Mesenchymal stem cell (in vitro differentiated cells and primary cell): ENCODE results near the gene EDA.

Source experiments
- DNase-seq: peaks from one replicate; pipeline ENCODE4 v3.0.0-alpha.2; 2013
- H2AFZ ChIP-seq: one replicate; pipeline ENCODE4 v1.6.1; 2013; ENCODE audit warnings: low read depth, mild to moderate bottlenecking, control low read depth, inconsistent platforms, low read length, moderate library complexity
- H2AK5ac ChIP-seq: 2 replicates; pipeline ENCODE4 v1.6.1; 2013; ENCODE audit warnings: low read length, moderate library complexity, mild to moderate bottlenecking, inconsistent platforms; ENCODE audit not compliant: severe bottlenecking
- H2BK120ac ChIP-seq: one replicate; pipeline ENCODE4 v1.6.1; 2013; ENCODE audit warnings: low read depth, mild to moderate bottlenecking, inconsistent platforms, low read length, moderate library complexity
- H2BK12ac ChIP-seq, 2 experiments: one replicate each; pipeline ENCODE4 v1.6.1; 2013; ENCODE audit warnings: inconsistent platforms in 2 of 2, low read length in 2 of 2, mild to moderate bottlenecking in 2 of 2, moderate library complexity in 2 of 2, control low read depth in 1 of 2
- H2BK15ac ChIP-seq: one replicate; pipeline ENCODE4 v1.6.1; 2013; ENCODE audit warnings: mild to moderate bottlenecking, low read depth, inconsistent platforms; ENCODE audit not compliant: poor library complexity, severe bottlenecking
- H2BK5ac ChIP-seq: 2 replicates; pipeline ENCODE4 v1.6.1; 2013; ENCODE audit warnings: low read depth, mild to moderate bottlenecking, low read length, control low read depth, inconsistent platforms; ENCODE audit not compliant: poor library complexity, severe bottlenecking
- H3K14ac ChIP-seq, 2 experiments: one replicate each; pipeline ENCODE4 v1.6.1; 2013; ENCODE audit warnings: inconsistent platforms in 2 of 2, low read length in 2 of 2, control low read depth in 1 of 2, mild to moderate bottlenecking in 1 of 2, moderate library complexity in 1 of 2
- H3K18ac ChIP-seq, 2 experiments: one replicate each; pipeline ENCODE4 v1.6.1; 2013; ENCODE audit warnings: inconsistent platforms in 2 of 2, low read length in 2 of 2, control low read depth in 1 of 2, low read depth in 1 of 2, mild to moderate bottlenecking in 1 of 2
- H3K23ac ChIP-seq, 2 experiments: one replicate each; pipeline ENCODE4 v1.6.1; 2013; ENCODE audit warnings: inconsistent platforms in 2 of 2, low read length in 2 of 2, mild to moderate bottlenecking in 2 of 2, moderate library complexity in 2 of 2, control low read depth in 1 of 2
- H3K27ac ChIP-seq: 2 replicates; pipeline ENCODE4 v1.5.1; 2013; ENCODE audit warnings: mild to moderate bottlenecking, moderate library complexity, low read length, control low read depth, inconsistent platforms; ENCODE audit not compliant: poor library complexity, severe bottlenecking
- H3K27me3 ChIP-seq, 2 experiments: 2 replicates each; pipeline versions ENCODE4 v1.6.1 to v1.7.0; 2013; ENCODE audit warnings: low read length in 2 of 2, mild to moderate bottlenecking in 2 of 2, moderate library complexity in 2 of 2, control low read depth in 1 of 2, inconsistent platforms in 1 of 2; ENCODE audit not compliant: control insufficient read depth in 1 of 2, insufficient read depth in 1 of 2
- H3K36me3 ChIP-seq, 2 experiments: 2 replicates each; pipeline versions ENCODE4 v1.6.1 to v1.7.0; 2013; ENCODE audit warnings: low read length in 2 of 2, control low read depth in 1 of 2, inconsistent platforms in 1 of 2, low read depth in 1 of 2, mild to moderate bottlenecking in 1 of 2; ENCODE audit not compliant: insufficient read depth in 2 of 2, control insufficient read depth in 1 of 2
- H3K4ac ChIP-seq, 2 experiments: one replicate each; pipeline ENCODE4 v1.6.1; 2013; ENCODE audit warnings: inconsistent platforms in 2 of 2, low read length in 2 of 2, mild to moderate bottlenecking in 2 of 2, moderate library complexity in 2 of 2, control low read depth in 1 of 2, low read depth in 1 of 2
- H3K4me1 ChIP-seq: 2 replicates; pipeline ENCODE4 v1.6.1; 2013; ENCODE audit warnings: low read depth, low read length, control low read depth; ENCODE audit not compliant: control insufficient read depth, insufficient read depth
- H3K4me2 ChIP-seq: 2 replicates; pipeline ENCODE4 v1.6.1; 2013; ENCODE audit warnings: low read length, mild to moderate bottlenecking, inconsistent platforms; ENCODE audit not compliant: poor library complexity, severe bottlenecking
- H3K4me3 ChIP-seq, 2 experiments: 2 replicates each; pipeline versions ENCODE4 v1.5.1 to v1.7.0; 2013; ENCODE audit warnings: low read length in 2 of 2, mild to moderate bottlenecking in 2 of 2, control low read depth in 1 of 2, low read depth in 1 of 2; ENCODE audit not compliant: insufficient read depth in 1 of 2
- H3K79me1 ChIP-seq: replicated peaks from 2 replicates; pipeline ENCODE4 v1.6.1; 2013; ENCODE audit warnings: mild to moderate bottlenecking, control low read depth, low read length, inconsistent platforms; ENCODE audit not compliant: poor library complexity, severe bottlenecking
- H3K9ac ChIP-seq: 2 replicates; pipeline ENCODE4 v1.7.0; 2013; ENCODE audit warnings: mild to moderate bottlenecking, low read length, moderate library complexity
- H3K9me3 ChIP-seq: 2 replicates; pipeline ENCODE4 v1.7.0; 2013; ENCODE audit warnings: mild to moderate bottlenecking, low read length; ENCODE audit not compliant: control insufficient read depth
- H4K8ac ChIP-seq: one replicate; pipeline ENCODE4 v1.6.1; 2013; ENCODE audit warnings: inconsistent platforms, mild to moderate bottlenecking, low read length, moderate library complexity
- H4K91ac ChIP-seq: one replicate; pipeline ENCODE4 v1.6.1; 2013; ENCODE audit warnings: mild to moderate bottlenecking, low read length, inconsistent platforms
- WGBS: methylation state at CpG from one replicate; pipeline ENCODE4 v1.1.7; 2013; ENCODE audit warnings: mixed read lengths; 5-methylcytosine and 5-hydroxymethylcytosine counted together

Gene EDA

GRCh38 chrX:69900491-69900890 is 284.6 kb downstream of the EDA start:
- WGBS = no CpG with 5 or more reads among the region's 1 CpG
- no peak overlapping the region for H2BK12ac ChIP-seq

GRCh38 chrX:69906447-69906846 is 290.5 kb downstream of the EDA start:
- H3K4me1 ChIP-seq = no peaks in the 10 kb centered on the region
- H3K18ac ChIP-seq = no peak overlapping the region
- H3K27ac ChIP-seq = no peak overlapping the region
- H4K8ac ChIP-seq = no peak overlapping the region
- H2AFZ ChIP-seq = no peak overlapping the region
- peaks cover 0 to 16% of the 10 kb centered on the region in 2 experiments for H3K27me3 ChIP-seq
- no peak overlapping the region for H4K91ac ChIP-seq
- no peak overlapping the region for H3K9ac ChIP-seq
- H3K14ac ChIP-seq = no peak overlapping the region
- no peaks in the 10 kb centered on the region for H3K9me3 ChIP-seq
- no peak for DNase-seq
- no peak overlapping the region for H2BK12ac ChIP-seq
- no CpG with 5 or more reads among the region's 8 CpGs for WGBS
- no peak overlapping the region for H3K4me3 ChIP-seq
- no peak overlapping the region for H3K4ac ChIP-seq
- H3K36me3 ChIP-seq = no peaks in the 10 kb centered on the region
- H2AK5ac ChIP-seq = no peak overlapping the region
- no peak overlapping the region for H2BK5ac ChIP-seq
- H3K23ac ChIP-seq = no peak overlapping the region
- H2BK15ac ChIP-seq = no peak overlapping the region
- no peak overlapping the region for H3K4me2 ChIP-seq
- no peak overlapping the region for H2BK120ac ChIP-seq
- H3K79me1 ChIP-seq = no peaks in the 10 kb centered on the region

More at GRCh38 chrX:69900491-69900890, 284.6 kb downstream of the EDA start:
- H3K4me1 ChIP-seq = no peaks in the 10 kb centered on the region
- no peak for DNase-seq
- no peak overlapping the region for H3K4me2 ChIP-seq
- H3K14ac ChIP-seq = no peak overlapping the region
- H3K23ac ChIP-seq = no peak overlapping the region
- H3K9me3 ChIP-seq = no peaks in the 10 kb centered on the region
- no peak overlapping the region for H2AK5ac ChIP-seq
- H3K27ac ChIP-seq = no peak overlapping the region
- no peak overlapping the region for H3K4ac ChIP-seq
- no peak overlapping the region for H4K8ac ChIP-seq
- H2BK5ac ChIP-seq = no peak overlapping the region
- no peak overlapping the region for H2BK15ac ChIP-seq
- no peak overlapping the region for H2BK120ac ChIP-seq
- no peak overlapping the region for H4K91ac ChIP-seq
- no peaks in the 10 kb centered on the region for H3K79me1 ChIP-seq
- no peak overlapping the region for H3K9ac ChIP-seq
- H3K36me3 ChIP-seq = no peaks in the 10 kb centered on the region
- H2AFZ ChIP-seq = no peak overlapping the region
- peaks cover 0 to 39% of the 10 kb centered on the region in 2 experiments for H3K27me3 ChIP-seq
- H3K4me3 ChIP-seq = no peak overlapping the region
- H3K18ac ChIP-seq = no peak overlapping the region

- Histone ChIP-seq H3K36me3 (no peaks in the 10 kb centered on the region), H4K91ac (no peak overlapping the region), H3K4me1 (no peaks in the 10 kb centered on the region), H2BK5ac (no peak overlapping the region), H3K27me3 (peaks cover 0 to 3% of the 10 kb centered on the region in 2 experiments), H3K9me3 (peaks cover 12% of the 10 kb centered on the region), H3K27ac (no peak overlapping the region), H2BK12ac (no peak overlapping the region), H3K9ac (no peak overlapping the region), H3K18ac (no peak overlapping the region), H3K4me3 (no peak overlapping the region), H3K79me1 (no peaks in the 10 kb centered on the region), H4K8ac (no peak overlapping the region), H2AK5ac (no peak overlapping the region), H3K4me2 (no peak overlapping the region), H3K14ac (no peak overlapping the region), H2BK120ac (no peak overlapping the region), H2BK15ac (no peak overlapping the region), H3K23ac (no peak overlapping the region), H3K4ac (no peak overlapping the region), H2AFZ (no peak overlapping the region)
- no peak for DNase-seq
Measured at GRCh38 chrX:69914781-69915180, 298.9 kb downstream of the EDA start.

- DNase-seq = no peak
- no peak overlapping the region for H2BK5ac ChIP-seq
- H3K9me3 ChIP-seq = peaks cover 4% of the 10 kb centered on the region
Measured at GRCh38 chrX:69919749-69920148, 303.8 kb downstream of the EDA start.

More at GRCh38 chrX:69919749-69920148, 303.8 kb downstream of the EDA start:
- H2BK15ac ChIP-seq = no peak overlapping the region
- H3K9ac ChIP-seq = no peak overlapping the region
- no peak overlapping the region for H3K4me2 ChIP-seq
- no peak overlapping the region for H2AFZ ChIP-seq
- no peak overlapping the region for H3K14ac ChIP-seq
- no peak overlapping the region for H3K27ac ChIP-seq
- H3K4me1 ChIP-seq = no peaks in the 10 kb centered on the region
- no peak overlapping the region for H3K18ac ChIP-seq
- H3K4me3 ChIP-seq = no peak overlapping the region
- H3K23ac ChIP-seq = no peak overlapping the region
- H2BK12ac ChIP-seq = no peak overlapping the region
- H2AK5ac ChIP-seq = no peak overlapping the region
- H3K4ac ChIP-seq = no peak overlapping the region
- no peak overlapping the region for H4K8ac ChIP-seq
- no peaks in the 10 kb centered on the region for H3K79me1 ChIP-seq
- no peak overlapping the region for H2BK120ac ChIP-seq
- no peaks in the 10 kb centered on the region for H3K36me3 ChIP-seq
- H4K91ac ChIP-seq = no peak overlapping the region
- peaks cover 0 to 3% of the 10 kb centered on the region in 2 experiments for H3K27me3 ChIP-seq
